Measurements from ENCODE around the gene MMGT1.

The MMGT1 gene

GRCh38 chrX:135973548-135974278 lies at the start of gene MMGT1:
MMGT1 (minus strand) TSS chrX:135973988; CDS start chrX:135973675, 313 bp downstream.
- peak; percentile 60 for DNase-seq (ENCODE audit: low read depth)

GRCh38 chrX:136021903-136022302 lies 48.1 kb upstream of the MMGT1 start:
- no peak for DNase-seq (ENCODE audit: low read depth)

- no peak for DNase-seq (ENCODE audit: low read depth)
These were observed 47.4 kb upstream of the MMGT1 start for GRCh38 chrX:136021160-136021559.

GRCh38 chrX:136019226-136019625 lies 45.4 kb upstream of the MMGT1 start:
- no peak for DNase-seq (ENCODE audit: low read depth)

GRCh38 chrX:136016881-136017280 lies 43.1 kb upstream of the MMGT1 start:
- no peak for DNase-seq (ENCODE audit: low read depth)

GRCh38 chrX:136015016-136015415 lies 41.2 kb upstream of the MMGT1 start:
- no peak for DNase-seq (ENCODE audit: low read depth)

GRCh38 chrX:135988245-135988644 lies 14.5 kb upstream of the MMGT1 start:
- DNase-seq (ENCODE audit: low read depth) = no peak

- DNase-seq (ENCODE audit: low read depth) = no peak
These were observed 12.2 kb upstream of the MMGT1 start for GRCh38 chrX:135985973-135986310.

- DNase-seq (ENCODE audit: low read depth) = peak; percentile 48
These were observed 11.6 kb upstream of the MMGT1 start, which contains the start of gene SLC9A6 for GRCh38 chrX:135985157-135985972. SLC9A6 (plus strand) TSS chrX:135985435; CDS start chrX:135985659, 224 bp downstream.

- no peak for DNase-seq (ENCODE audit: low read depth)
These were observed 11.0 kb upstream of the MMGT1 start for GRCh38 chrX:135984791-135985156.

- DNase-seq (ENCODE audit: low read depth) = no peak
These were observed 10.5 kb upstream of the MMGT1 start for GRCh38 chrX:135984256-135984655.

- no peak for DNase-seq (ENCODE audit: low read depth)
These were observed 9.1 kb upstream of the MMGT1 start for GRCh38 chrX:135982860-135983259.

- no peak for DNase-seq (ENCODE audit: low read depth)
These were observed 7.9 kb upstream of the MMGT1 start for GRCh38 chrX:135981668-135982067.

GRCh38 chrX:135981010-135981409 lies 7.2 kb upstream of the MMGT1 start:
- DNase-seq (ENCODE audit: low read depth) = no peak

- no peak for DNase-seq (ENCODE audit: low read depth)
These were observed 3.8 kb upstream of the MMGT1 start for GRCh38 chrX:135977611-135978010.

- DNase-seq (ENCODE audit: low read depth) = no peak
These were observed 1.6 kb upstream of the MMGT1 start for GRCh38 chrX:135975421-135975820.

- peak; percentile 51 for DNase-seq (ENCODE audit: low read depth)
These were observed 580 bp upstream of the MMGT1 start for GRCh38 chrX:135974279-135974856.

GRCh38 chrX:135973025-135973547 lies 702 bp downstream of the MMGT1 start:
- no peak for DNase-seq (ENCODE audit: low read depth)

- DNase-seq (ENCODE audit: low read depth) = no peak
These were observed 22.5 kb downstream of the MMGT1 start for GRCh38 chrX:135951291-135951690.

- no peak for DNase-seq (ENCODE audit: low read depth)
These were observed 29.3 kb downstream of the MMGT1 start for GRCh38 chrX:135944486-135944885.

- peak; percentile 2 for DNase-seq (ENCODE audit: low read depth)
These were observed 41.9 kb downstream of the MMGT1 start for GRCh38 chrX:135931644-135932487.

- DNase-seq (ENCODE audit: low read depth) = no peak
These were observed 45.9 kb downstream of the MMGT1 start for GRCh38 chrX:135927897-135928296.
